SH-SY5Y (cell line): ENCODE results near the gene PLSCR4.

Experiments
- GATA2 ChIP-seq: IDR thresholded peaks from 2 replicates; pipeline ENCODE4 v1.6.1; 2011; ENCODE audit warnings: mild to moderate bottlenecking, low read depth, low read length
- GATA3 ChIP-seq: IDR thresholded peaks from 2 replicates; pipeline ENCODE4 v1.6.1; 2011; ENCODE audit warnings: low read depth, mild to moderate bottlenecking, low read length, moderate library complexity

PLSCR4 gene

DNA sequence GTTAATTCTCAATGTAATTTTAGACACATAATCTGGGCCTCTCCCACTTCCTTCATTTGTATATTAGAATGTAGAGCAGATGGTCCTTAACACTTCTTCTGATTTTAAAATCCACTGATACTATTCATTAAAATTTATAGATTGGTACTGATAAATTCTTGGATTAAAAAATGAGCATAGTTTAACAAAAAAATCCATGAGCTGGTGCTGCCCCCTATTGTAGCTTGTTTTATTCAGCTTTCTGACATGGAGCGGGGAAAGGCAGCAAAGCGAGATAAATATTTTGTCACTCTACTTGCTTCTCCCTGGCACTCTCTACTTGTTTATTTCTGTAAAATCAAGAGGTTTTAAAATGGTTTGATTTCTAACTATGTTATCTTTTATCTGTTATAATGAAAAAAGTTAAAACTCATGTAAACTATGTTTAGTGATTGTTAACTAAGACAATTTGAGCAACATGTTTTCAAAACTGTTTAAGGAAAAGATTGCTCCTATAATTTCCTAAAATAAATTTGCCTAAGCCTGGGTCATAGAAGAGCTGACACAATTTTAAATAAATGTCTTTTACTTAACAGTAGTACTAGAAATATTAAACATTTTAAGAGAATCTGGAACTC, 63.5 kb downstream of the PLSCR4 start:
- TF ChIP-seq GATA2 (no peak), GATA3 (no peak)

DNA sequence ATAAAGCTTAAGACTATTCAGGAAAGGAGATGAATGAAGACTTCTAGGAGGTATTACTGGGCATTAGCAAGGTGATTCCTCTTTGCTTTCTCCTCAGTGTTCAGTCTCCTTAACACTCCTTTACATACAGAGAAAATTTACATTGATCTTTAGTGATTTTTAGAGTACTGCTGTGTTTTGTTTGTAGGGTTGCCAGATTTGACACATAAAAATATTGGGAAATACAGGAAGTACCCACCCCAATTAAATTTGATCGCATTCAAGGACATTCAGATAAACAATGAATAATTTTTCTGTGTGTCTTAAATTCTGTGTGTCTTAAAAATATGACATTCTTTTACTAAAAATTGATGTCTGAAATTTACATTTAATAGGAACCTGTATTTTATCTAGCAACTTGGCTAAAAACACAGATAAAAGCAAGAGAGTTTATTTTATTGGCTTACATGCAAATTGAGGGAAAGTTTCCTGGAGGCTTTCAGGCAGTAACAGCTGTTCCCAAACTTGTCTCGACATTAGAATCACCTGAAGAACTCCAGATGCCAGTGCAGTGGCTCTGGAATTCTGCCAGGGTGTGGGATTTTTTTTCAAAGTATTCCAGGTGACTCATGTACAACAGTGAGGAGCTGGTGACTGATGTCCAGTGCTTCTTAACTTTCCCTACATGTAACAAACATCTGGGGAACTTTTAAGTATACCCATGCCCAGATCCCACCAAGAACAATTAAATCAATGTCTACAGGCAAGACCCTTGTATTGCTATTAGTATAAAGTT, 66.5 kb downstream of the PLSCR4 start:
- TF ChIP-seq GATA3: no peak
- TF ChIP-seq GATA2: no peak

DNA sequence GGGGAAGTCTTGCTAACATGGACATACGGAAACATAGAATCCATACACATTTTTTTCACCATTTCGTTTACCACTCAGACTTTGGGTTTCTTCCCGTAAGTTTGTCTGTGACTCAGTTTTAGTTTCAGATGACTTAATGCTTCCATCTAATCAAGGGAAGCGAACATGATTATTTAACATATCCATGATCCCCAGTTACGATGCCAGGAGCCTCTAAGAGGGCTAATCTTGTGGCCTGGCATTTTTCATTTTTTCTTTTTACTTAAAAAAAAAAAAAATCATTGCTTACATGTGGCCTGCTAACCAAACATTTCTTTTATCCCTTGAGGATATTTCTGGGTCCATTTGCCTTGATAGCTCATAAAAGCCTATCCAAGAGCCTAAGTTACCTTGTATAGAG, 69.7 kb downstream of the PLSCR4 start:
- TF ChIP-seq GATA3 (no peak), GATA2 (no peak)

DNA sequence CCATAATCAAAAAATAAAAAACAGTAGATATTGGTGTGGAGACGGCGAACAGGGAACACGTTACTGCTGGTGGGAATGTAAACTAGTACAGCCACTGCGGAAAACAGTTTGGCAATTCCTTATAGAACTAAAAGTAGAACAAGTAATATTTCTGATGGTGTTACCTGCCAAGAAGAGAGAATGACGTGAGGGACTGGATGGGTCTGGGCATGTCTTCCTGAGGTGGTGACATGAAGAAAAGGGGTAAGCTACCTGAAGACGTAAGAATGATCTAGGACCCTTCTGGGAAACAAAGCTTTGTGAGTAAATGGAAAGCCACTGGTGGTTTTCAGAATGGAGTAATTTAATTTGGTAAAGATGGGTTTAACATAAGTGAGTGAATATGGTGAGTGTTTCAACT, 70.5 kb downstream of the PLSCR4 start:
- no peak for TF ChIP-seq GATA3
- no peak for TF ChIP-seq GATA2

DNA sequence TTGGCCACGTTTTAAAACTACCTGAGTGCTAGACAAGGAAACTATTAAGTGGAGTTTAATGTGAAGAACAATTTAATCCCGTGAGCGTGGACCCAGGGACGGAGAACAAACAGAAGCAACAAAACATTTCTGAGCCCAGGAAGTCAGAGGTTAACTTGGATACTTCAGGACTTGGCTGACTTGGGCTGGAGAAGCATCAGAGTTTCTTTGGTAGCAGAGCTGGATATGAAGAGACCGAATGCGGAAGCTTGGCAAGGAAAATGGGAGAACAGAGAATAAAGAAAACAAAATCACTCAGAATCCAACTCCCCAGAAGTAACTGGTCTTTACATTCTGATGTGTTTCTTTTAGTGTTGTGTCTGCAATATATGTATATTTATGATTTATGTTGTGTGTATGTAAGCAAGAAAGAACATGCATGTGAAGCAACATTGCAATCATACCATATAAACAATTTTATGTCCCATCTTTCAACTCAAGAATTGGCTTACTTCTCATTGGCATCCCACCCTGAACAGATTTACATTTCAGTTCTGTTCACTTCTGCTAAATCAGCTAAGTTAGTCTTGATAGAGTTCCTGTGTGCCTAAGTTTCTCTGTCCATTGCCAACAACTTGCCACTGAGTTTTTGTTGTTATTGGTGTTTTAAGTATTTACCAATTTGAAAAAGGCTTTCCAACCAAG, 72.8 kb downstream of the PLSCR4 start:
- TF ChIP-seq GATA3 (no peak), GATA2 (no peak)

DNA sequence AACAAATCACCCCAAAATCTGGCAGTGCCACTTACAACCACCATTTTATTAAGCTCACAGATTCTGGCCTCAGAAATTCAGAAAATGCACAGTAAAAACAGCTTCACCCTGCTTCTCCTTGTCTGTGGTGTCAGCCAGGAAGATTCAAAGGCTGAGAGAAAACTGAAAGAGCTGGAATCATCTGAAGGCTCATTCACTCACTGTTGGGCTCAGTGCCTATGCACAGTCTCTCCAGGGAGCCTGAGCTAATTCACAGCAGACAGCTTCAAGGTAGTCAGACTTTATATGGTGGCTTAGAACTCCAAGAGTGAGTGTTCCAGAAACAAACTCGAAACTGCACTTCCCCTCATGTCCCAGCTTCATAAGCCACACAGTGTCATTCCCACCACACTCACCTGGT, 73.4 kb downstream of the PLSCR4 start:
- no peak for TF ChIP-seq GATA3
- no peak for TF ChIP-seq GATA2

DNA sequence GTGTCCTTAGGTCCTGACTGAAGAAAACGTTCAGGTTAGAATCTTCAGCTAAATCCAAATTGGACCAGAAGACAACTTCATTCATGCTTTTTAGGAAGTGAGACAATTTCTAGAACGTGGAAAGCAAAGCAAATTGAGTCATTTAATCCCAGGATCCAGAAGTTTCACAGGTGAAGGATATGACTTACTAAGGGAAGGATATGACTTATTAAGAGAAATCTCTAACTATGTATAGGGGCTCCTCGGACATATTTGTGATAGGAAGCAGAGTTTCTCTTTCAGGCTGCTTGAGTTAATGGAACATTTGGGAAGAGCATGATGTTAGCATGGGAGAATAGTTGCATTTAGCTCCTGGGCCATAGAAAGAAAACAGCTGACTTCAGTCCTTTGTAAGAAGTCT, 73.8 kb downstream of the PLSCR4 start:
- no peak for TF ChIP-seq GATA2
- TF ChIP-seq GATA3: no peak

DNA sequence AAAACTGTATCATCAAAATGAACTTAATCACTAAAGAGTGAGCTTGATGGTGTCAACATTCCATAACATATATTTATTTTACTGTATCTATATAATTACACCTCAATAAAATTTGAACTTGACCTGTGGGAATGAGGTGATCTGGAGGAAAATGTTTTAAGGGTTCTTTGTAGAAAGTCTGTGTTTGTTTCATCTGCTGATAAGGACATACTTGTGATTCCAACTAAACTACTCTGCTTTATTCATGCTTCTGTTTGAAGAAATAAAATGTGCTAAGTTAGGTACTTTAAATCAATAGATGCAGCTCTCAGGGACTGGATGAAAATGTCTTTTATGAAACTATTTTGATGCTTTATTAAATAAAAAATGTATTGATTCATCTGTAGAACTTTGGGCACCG, 78.3 kb downstream of the PLSCR4 start:
- no peak for TF ChIP-seq GATA2

DNA sequence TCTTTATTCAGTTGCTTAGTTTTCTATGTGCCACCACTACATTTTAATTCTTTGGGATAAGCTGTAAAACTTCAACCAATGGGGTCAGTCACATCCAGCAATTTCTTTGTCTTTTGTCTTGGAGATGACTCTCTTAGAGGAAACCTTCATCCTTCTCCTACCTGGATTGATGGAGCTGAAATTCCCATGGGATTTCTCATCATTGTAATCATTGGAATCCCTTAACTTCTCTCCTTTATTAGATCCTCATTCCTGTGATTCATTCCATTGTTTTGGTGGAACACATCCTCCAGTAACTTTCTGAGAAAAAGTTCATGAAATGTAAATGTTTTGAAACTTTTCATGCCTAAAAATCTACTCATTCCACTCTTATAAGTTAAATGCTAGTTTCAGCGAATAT, 80.3 kb downstream of the PLSCR4 start:
- TF ChIP-seq GATA2: no peak
- no peak for TF ChIP-seq GATA3

DNA sequence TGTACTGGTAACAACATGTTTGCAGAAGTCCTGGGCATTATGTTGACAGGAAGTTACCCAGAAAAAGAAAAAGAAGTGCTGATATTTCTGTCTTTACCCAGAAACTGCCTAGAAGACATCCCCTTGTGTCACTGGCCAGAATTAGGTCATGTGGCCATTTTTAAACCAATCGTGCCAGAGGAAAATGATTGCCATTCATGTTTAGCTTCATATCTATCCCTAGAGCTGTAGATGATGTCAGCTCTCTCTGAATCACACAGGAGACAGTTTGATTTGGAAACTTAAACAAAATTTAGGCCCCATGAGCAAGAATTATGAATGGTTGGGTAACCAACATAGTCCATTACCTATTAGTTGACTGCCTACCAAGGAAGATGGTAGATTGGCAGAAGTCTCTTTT, 81.0 kb downstream of the PLSCR4 start:
- no peak for TF ChIP-seq GATA2
- no peak for TF ChIP-seq GATA3

DNA sequence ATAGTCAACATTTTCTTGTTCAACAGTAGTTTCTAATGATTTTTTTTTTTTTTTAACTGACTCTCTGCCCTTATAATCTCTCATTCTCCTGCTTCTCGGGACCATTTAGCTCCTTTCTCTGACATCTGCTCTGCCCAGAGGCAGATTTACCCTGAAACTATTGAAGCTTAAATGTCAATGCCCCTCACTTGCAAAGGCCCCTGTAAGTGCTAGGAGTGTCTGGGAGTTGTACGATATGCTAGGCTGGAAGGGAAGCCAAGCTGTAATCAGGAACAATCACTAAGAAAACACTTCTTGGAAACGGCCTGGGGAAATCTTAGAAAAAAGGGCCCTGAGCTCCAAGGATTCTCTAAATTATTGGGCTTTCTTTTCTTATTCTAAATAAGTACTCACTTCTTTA, 84.1 kb downstream of the PLSCR4 start:
- no peak for TF ChIP-seq GATA2
- no peak for TF ChIP-seq GATA3

DNA sequence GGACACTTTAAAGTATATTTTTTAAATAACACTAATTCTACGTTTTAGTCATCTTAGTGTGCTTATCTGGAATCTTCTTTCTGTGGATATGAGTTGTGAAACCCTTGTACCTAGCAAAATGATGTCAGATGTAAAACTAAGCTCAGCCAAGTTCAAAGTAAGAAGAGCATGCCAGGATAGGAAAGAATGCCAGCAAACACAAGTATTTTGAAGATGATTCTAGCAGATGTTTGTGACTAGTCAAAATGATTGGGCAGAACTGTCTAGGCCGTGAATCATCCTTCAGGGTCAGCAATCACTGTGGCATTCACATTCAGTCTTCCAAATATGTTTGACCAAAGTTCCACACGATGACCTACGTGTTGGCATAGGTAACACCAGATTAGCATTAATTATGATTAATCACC, 84.5 kb downstream of the PLSCR4 start:
- TF ChIP-seq GATA2: no peak
- TF ChIP-seq GATA3: no peak

DNA sequence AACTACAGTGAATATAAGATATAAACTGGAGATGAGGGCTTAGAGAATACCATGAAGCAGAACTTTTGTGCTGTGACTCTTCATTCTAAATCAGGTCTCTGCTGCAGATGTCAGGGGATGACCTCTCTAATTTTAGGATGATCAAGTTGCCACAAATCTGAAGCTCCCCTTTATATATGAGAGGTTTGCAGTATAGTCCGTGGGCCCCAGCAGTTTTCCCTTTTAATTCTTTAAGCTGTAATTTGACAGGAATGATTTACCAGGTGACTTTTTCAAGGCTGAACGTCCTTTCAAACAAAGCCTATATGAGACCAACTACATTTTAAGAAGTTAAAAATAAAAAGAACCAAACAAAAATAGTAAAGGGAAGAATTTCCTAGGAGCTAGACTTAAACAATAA, 85.0 kb downstream of the PLSCR4 start:
- TF ChIP-seq GATA2: no peak
- TF ChIP-seq GATA3: no peak

DNA sequence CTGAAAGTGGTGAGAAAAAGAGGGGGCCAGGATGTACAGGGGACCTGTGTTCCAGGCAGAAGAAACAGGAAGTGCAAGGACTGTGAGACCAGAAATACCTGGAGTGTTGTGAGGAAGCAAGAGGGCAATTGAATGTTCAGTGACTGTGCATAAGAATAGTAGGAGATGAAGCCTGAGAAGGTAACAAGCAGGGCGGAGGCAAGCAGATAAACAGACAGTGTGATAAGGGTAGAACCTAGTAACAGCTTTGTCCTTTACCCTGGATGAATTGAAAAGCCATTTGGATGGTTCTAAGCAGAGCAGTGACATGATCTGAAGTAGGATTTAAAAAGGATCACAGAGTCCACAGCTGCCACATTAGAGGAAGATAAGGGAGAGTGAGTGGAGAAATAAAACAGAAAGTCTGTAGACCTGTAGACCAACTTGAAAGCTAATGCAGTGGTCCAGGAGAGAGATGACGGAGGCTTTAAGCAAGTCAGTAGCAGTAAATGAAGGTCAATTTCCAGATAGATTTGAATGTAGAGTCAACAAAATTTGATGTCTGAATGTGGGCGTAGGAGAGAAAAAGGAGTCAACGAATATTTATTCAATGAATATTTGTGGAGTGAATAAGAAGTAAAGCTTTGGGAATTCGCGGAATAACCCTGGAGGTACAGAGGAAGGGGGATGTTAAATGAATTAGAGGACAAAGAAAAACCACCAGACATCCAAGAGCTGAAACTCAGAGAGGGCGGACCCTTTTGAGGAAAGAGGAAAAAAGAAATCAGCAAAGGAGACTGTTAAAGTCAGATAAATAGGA, 85.7 kb downstream of the PLSCR4 start:
- TF ChIP-seq GATA2 (no peak), GATA3 (no peak)
